H1 (cell line): Measurements from ENCODE around the gene ADAMTS17. TPM values are rescaled to one million over a fixed set of nuclear protein-coding genes. Genes with fewer than 3 reads are reported as not detected.

Experiments
- CTCF ChIA-PET: fragments of 300-600 bp; sonication (Branson Sonifier 250); formaldehyde crosslinking; loops from one replicate; lab custom pipeline; 2021; ENCODE audit not compliant: partially characterized antibody; lab: Charles Lee
- POLR2A ChIA-PET: fragments of 300-600 bp; sonication (Branson Sonifier 250); formaldehyde crosslinking; loops from one replicate; lab custom pipeline; 2021; ENCODE audit warnings: inconsistent platforms; ENCODE audit not compliant: partially characterized antibody; lab: Charles Lee
- DNase-seq, 2 experiments: peaks; one replicate each; pipeline versions ENCODE4 v3.0.0 to v3.0.0-alpha.2; 2010 to 2022; ENCODE audit warnings: low spot score in 2 of 2, low read depth in 1 of 2, mixed read lengths in 1 of 2
- FAIRE-seq: peaks from 2 replicates; lab custom pipeline; 2011; peaks lifted over from hg19 to GRCh38; lab: Jason Lieb, UNC
- H2AFZ ChIP-seq: 2 replicates; pipeline ENCODE4 v1.8.1; 2012; ENCODE audit warnings: low read length, inconsistent platforms
- H2AK5ac ChIP-seq: 2 replicates; pipeline ENCODE4 v1.6.1; 2013; ENCODE audit warnings: low read depth, low read length
- H2BK120ac ChIP-seq: replicated peaks from 2 replicates; pipeline ENCODE3; 2013; ENCODE audit warnings: low read depth, low read length, inconsistent platforms
- H2BK12ac ChIP-seq: 2 replicates; pipeline ENCODE4 v1.6.1; 2013; ENCODE audit warnings: low read depth, low read length
- H2BK15ac ChIP-seq: 2 replicates; pipeline ENCODE4 v1.6.1; 2013; ENCODE audit warnings: low read length
- H2BK20ac ChIP-seq: 2 replicates; pipeline ENCODE4 v1.6.1; 2013; ENCODE audit warnings: low read length
- H2BK5ac ChIP-seq: 2 replicates; pipeline ENCODE4 v1.6.1; 2013; ENCODE audit warnings: low read depth, low read length
- H3K14ac ChIP-seq: 2 replicates; pipeline ENCODE4 v1.6.1; 2013; ENCODE audit warnings: inconsistent platforms; ENCODE audit not compliant: insufficient read length
- H3K18ac ChIP-seq: 2 replicates; pipeline ENCODE4 v1.6.1; 2013; ENCODE audit warnings: low read length; ENCODE audit errors: extremely low read depth
- H3K23ac ChIP-seq: 2 replicates; pipeline ENCODE4 v1.6.1; 2013; ENCODE audit warnings: inconsistent platforms; ENCODE audit not compliant: insufficient read length
- H3K23me2 ChIP-seq: 2 replicates; pipeline ENCODE4 v1.6.1; 2013; ENCODE audit warnings: low read depth, low read length
- H3K27ac ChIP-seq: 2 replicates; pipeline ENCODE4 v1.6.1; 2011; ENCODE audit warnings: low read depth, low read length, inconsistent platforms
- H3K27me3 ChIP-seq, 4 experiments: replicated peaks in 1 of 4; 1 replicate in 1 of 4; 2 replicates in 3 of 4; pipeline versions ENCODE4 v1.6.1 to v1.8.1; 2011 to 2013; ENCODE audit warnings: low read length in 3 of 4, mild to moderate bottlenecking in 3 of 4, inconsistent platforms in 2 of 4, mixed read lengths in 2 of 4, moderate library complexity in 1 of 4; ENCODE audit not compliant: control insufficient read depth in 3 of 4, insufficient read depth in 3 of 4; ENCODE audit errors: extremely low read depth in 1 of 4
- H3K36me3 ChIP-seq, 4 experiments: 2 replicates each; pipeline versions ENCODE4 v1.6.1 to v1.8.1; 2011 to 2013; ENCODE audit warnings: mild to moderate bottlenecking in 4 of 4, low read length in 3 of 4, moderate library complexity in 2 of 4, control low read depth in 1 of 4, inconsistent platforms in 1 of 4; ENCODE audit not compliant: insufficient read depth in 4 of 4, control insufficient read depth in 2 of 4
- H3K4ac ChIP-seq: replicated peaks from 2 replicates; pipeline ENCODE3; 2013; ENCODE audit warnings: low read length, low read depth, mixed read lengths, inconsistent platforms; ENCODE audit not compliant: insufficient read length
- H3K4me1 ChIP-seq, 4 experiments: replicated peaks in 1 of 4; 1 replicate in 1 of 4; 2 replicates in 3 of 4; pipeline versions ENCODE4 v1.6.1 to v1.8.1; 2011 to 2013; ENCODE audit warnings: low read length in 3 of 4, inconsistent platforms in 2 of 4, mixed read lengths in 1 of 4; ENCODE audit not compliant: insufficient read depth in 4 of 4, control insufficient read depth in 3 of 4
- H3K4me2 ChIP-seq, 2 experiments: 2 replicates each; pipeline versions ENCODE4 v1.6.1 to v1.8.1; 2011 to 2013; ENCODE audit warnings: low read depth in 2 of 2, low read length in 2 of 2, control low read depth in 1 of 2, inconsistent platforms in 1 of 2, mild to moderate bottlenecking in 1 of 2; ENCODE audit not compliant: insufficient read depth in 1 of 2
- H3K4me3 ChIP-seq, 4 experiments: fragments of 200-600, 300-600 bp in 1 of 4; sonication (generic), shearing (Covaris generic), sonication (Bioruptor Twin) in 1 of 4; 2 replicates each; pipeline versions ENCODE4 v1.5.1 to v1.8.1; 2011 to 2016; ENCODE audit warnings: low read length in 4 of 4, low read depth in 3 of 4, control low read depth in 2 of 4, inconsistent platforms in 2 of 4, mild to moderate bottlenecking in 2 of 4, mixed read lengths in 1 of 4, moderate library complexity in 1 of 4; ENCODE audit not compliant: insufficient read depth in 2 of 4; ENCODE audit errors: extremely low read depth in 1 of 4
- H3K56ac ChIP-seq: replicated peaks from 2 replicates; pipeline ENCODE3; 2013; ENCODE audit warnings: low read depth, mild to moderate bottlenecking, mixed read lengths, low read length, inconsistent platforms; ENCODE audit not compliant: insufficient read length
- H3K79me1 ChIP-seq: 2 replicates; pipeline ENCODE4 v1.6.1; 2013; ENCODE audit warnings: low read depth, low read length, control low read depth
- H3K79me2 ChIP-seq, 2 experiments: 2 replicates each; pipeline versions ENCODE4 v1.6.1 to v1.8.1; 2012 to 2013; ENCODE audit warnings: low read length in 2 of 2, mild to moderate bottlenecking in 2 of 2, inconsistent platforms in 1 of 2; ENCODE audit not compliant: insufficient read depth in 2 of 2, control insufficient read depth in 1 of 2
- H3K9ac ChIP-seq, 4 experiments: replicated peaks in 1 of 4; 1 replicate in 1 of 4; 2 replicates in 3 of 4; pipeline versions ENCODE4 v1.6.1 to v1.8.1; 2011 to 2013; ENCODE audit warnings: low read depth in 3 of 4, low read length in 3 of 4, control low read depth in 2 of 4, mild to moderate bottlenecking in 2 of 4, moderate library complexity in 2 of 4, inconsistent platforms in 1 of 4; ENCODE audit errors: extremely low read depth in 1 of 4
- H3K9me3 ChIP-seq, 2 experiments: 2 replicates each; pipeline versions ENCODE4 v1.6.1 to v1.8.1; 2012 to 2013; ENCODE audit warnings: mild to moderate bottlenecking in 2 of 2, moderate library complexity in 2 of 2, control low read depth in 1 of 2, inconsistent platforms in 1 of 2, low read depth in 1 of 2, low read length in 1 of 2, mixed read lengths in 1 of 2; ENCODE audit not compliant: insufficient read depth in 2 of 2
- H4K20me1 ChIP-seq, 2 experiments: replicated peaks in 1 of 2; 2 replicates each; pipeline versions ENCODE3 to v1.8.1; 2011 to 2013; ENCODE audit warnings: inconsistent platforms in 2 of 2, low read length in 2 of 2, mild to moderate bottlenecking in 1 of 2; ENCODE audit not compliant: insufficient read depth in 2 of 2, control insufficient read depth in 1 of 2
- H4K5ac ChIP-seq: 2 replicates; pipeline ENCODE4 v1.6.1; 2013; ENCODE audit warnings: low read length, low read depth, mixed read lengths, inconsistent platforms; ENCODE audit not compliant: insufficient read length
- H4K8ac ChIP-seq: 2 replicates; pipeline ENCODE4 v1.8.0; 2013; ENCODE audit warnings: mild to moderate bottlenecking, moderate library complexity, low read length, inconsistent platforms; ENCODE audit not compliant: insufficient read depth; ENCODE audit errors: extremely low read depth
- H4K91ac ChIP-seq: replicated peaks from 2 replicates; pipeline ENCODE3; 2013; ENCODE audit warnings: low read length, mixed read lengths, inconsistent platforms; ENCODE audit not compliant: insufficient read length
- E2F6 ChIP-seq: IDR thresholded peaks from 2 replicates; pipeline ENCODE4 v1.6.1; 2012; ENCODE audit warnings: inconsistent platforms
- JUN ChIP-seq: IDR thresholded peaks from 2 replicates; pipeline ENCODE4 v1.6.1; 2011; ENCODE audit warnings: low read depth, mild to moderate bottlenecking, improper control_type of control experiment, low read length
- NANOG ChIP-seq: IDR thresholded peaks from 2 replicates; pipeline ENCODE4 v1.6.1; 2011; ENCODE audit warnings: low read length, low read depth, mild to moderate bottlenecking, inconsistent platforms; ENCODE audit not compliant: insufficient read depth, poor library complexity, severe bottlenecking
- YY1 ChIP-seq: IDR thresholded peaks from 2 replicates; pipeline ENCODE4 v1.6.1; 2011; ENCODE audit warnings: low read depth, mild to moderate bottlenecking, low read length
- ZNF274 ChIP-seq: IDR thresholded peaks from 2 replicates; pipeline ENCODE4 v1.7.0; 2012; ENCODE audit warnings: low read length, borderline replicate concordance; ENCODE audit errors: extremely low read depth
- WGBS, 2 experiments: shearing (Covaris generic) in 1 of 2; methylation state at CpG; one replicate each; pipeline versions ENCODE4 v1.1.6 to v1.1.7; 2013 to 2015; ENCODE audit warnings: low lambda C conversion rate in 2 of 2, mixed read lengths in 2 of 2, inconsistent platforms in 1 of 2, low coverage in 1 of 2, missing lambda C conversion rate in 1 of 2; ENCODE audit not compliant: insufficient replicate concordance in 2 of 2, insufficient coverage in 1 of 2, insufficient read length in 1 of 2; ENCODE audit errors: extremely low coverage in 1 of 2, missing lambda C conversion rate in 1 of 2; 5-methylcytosine and 5-hydroxymethylcytosine counted together
- polyA plus RNA-seq, 7 experiments: library from polyadenylated mRNA; depleted of rRNA in 3 of 7; stranded (reverse) in 5 of 7; unstranded in 2 of 7; fragments of >200 nt in 5 of 7; fragments of 200-250 nt in 2 of 7; gene quantifications; 1 replicate in 5 of 7; 2 replicates in 1 of 7; 4 replicates in 1 of 7; pipeline versions ENCODE4 v1.2.1 to v1.2.3, GENCODE V29; 2011 to 2013; ENCODE audit warnings: missing spikeins in 2 of 7, mixed read lengths in 2 of 7
- total RNA-seq: library from RNA; stranded (reverse); fragmentation: NEBNext Ultra II Directional; extraction: Animal tissue kit (Norgen Biotek cat#: 25700); gene quantifications from 2 replicates; pipeline ENCODE4 v1.2.1, GENCODE V29; 2021

The ADAMTS17 gene
- total and polyA plus RNA-seq, 2 of the 8 experiments (the other 6 are each of a cell fraction or from before 2014, with no cell fraction given), result 0.51 to 1.7 TPM

- Histone ChIP-seq H4K5ac (no peak overlapping the region), H3K79me2 (no peaks in the 10 kb centered on the region), H2BK15ac (no peak overlapping the region), H3K4me1 (peaks cover 0 to 8% (median 4%) of the 10 kb centered on the region in 4 experiments; a peak in 5 of 7 replicates), H3K27me3 (no peaks in the 10 kb centered on the region), H2AFZ (no peak overlapping the region), H3K9ac (no peak overlapping the region), H2BK20ac (no peak overlapping the region), H3K56ac (no peak overlapping the region), H3K4me3 (no peak overlapping the region), H4K8ac (no peak overlapping the region), H3K36me3 (no peaks in the 10 kb centered on the region), H2BK5ac (no peak overlapping the region)
- no peak for DNase-seq
- CTCF ChIA-PET, result no interaction called here
- WGBS, 2 experiments, result 79% methylated on average over 3 of the region's 3 CpGs; no CpG with 5 or more reads in 1 of the 2 experiments
- TF ChIP-seq JUN, result no peak
- no peak for TF ChIP-seq E2F6
- no peak for TF ChIP-seq YY1
- no peak for TF ChIP-seq NANOG
- no peak for TF ChIP-seq ZNF274
- TF ChIP-seq, all 59 proteins: peak for 0
- FAIRE-seq, result no peak
- Histone ChIP-seq H3K23ac (no peak overlapping the region), H3K4me2 (no peak overlapping the region), H3K14ac (no peak overlapping the region), H4K91ac (no peak overlapping the region), H2BK12ac (no peak overlapping the region), H2AK5ac (no peak overlapping the region), H3K9me3 (no peaks in the 10 kb centered on the region), H3K4ac (no peak overlapping the region), H4K20me1 (no peaks in the 10 kb centered on the region), H3K23me2 (no peaks in the 10 kb centered on the region), H3K18ac (no peak overlapping the region), H2BK120ac (no peak overlapping the region), H3K79me1 (no peaks in the 10 kb centered on the region), H3K27ac (no peak overlapping the region)
- POLR2A ChIA-PET, result no interaction called here
Observed at GRCh38 chr15:100005013-100005412, 336.8 kb downstream of the ADAMTS17 start.
